GM12878 (cell line): Measurements from ENCODE around the gene SH3BP1. TPM values are rescaled to one million over a fixed set of nuclear protein-coding genes. Genes with fewer than 3 reads are reported as not detected.

Experiments
- ATAC-seq: fragments of 200-7000 bp; cut with Tn5 transposase; 3 replicates; pipeline ENCODE4 v1.9.1; 2020; ENCODE audit warnings: mild to moderate bottlenecking, moderate library complexity
- BruUV-seq: library from RNA; stranded (reverse); fragments of 400-500 nt; replicated peaks from 2 replicates; lab custom pipeline; 2021; lab: Mats Ljungman, UMichigan
- CTCF ChIA-PET: fragments of 300-600 bp; sonication (Branson Sonifier 250); formaldehyde crosslinking; extraction: SDS; loops from one replicate; lab custom pipeline; 2021; ENCODE audit warnings: inconsistent platforms; lab: Yijun Ruan, JAX
- POLR2A ChIA-PET: fragments of 350-600 bp; formaldehyde crosslinking; extraction: SDS; loops from one replicate; lab custom pipeline; 2021; ENCODE audit warnings: inconsistent platforms; lab: Charles Lee
- RAD21 ChIA-PET: fragments of 300-600 bp; sonication (Branson Sonifier 250); formaldehyde crosslinking; loops from one replicate; lab custom pipeline; 2023; ENCODE audit warnings: antibody characterized with exemption; ENCODE audit not compliant: unreplicated experiment; lab: Charles Lee
- SMC1A ChIA-PET: fragments of 300-600 bp; sonication (Branson Sonifier 250); formaldehyde crosslinking; loops from one replicate; lab custom pipeline; 2023; ENCODE audit not compliant: unreplicated experiment, uncharacterized antibody; lab: Charles Lee
- DNase-seq: peaks from one replicate; pipeline ENCODE4 v3.0.0-alpha.2; 2011; ENCODE audit warnings: low read depth, low spot score
- FAIRE-seq: peaks from 3 replicates; lab custom pipeline; 2011; peaks lifted over from hg19 to GRCh38; lab: Jason Lieb, UNC
- H2AFZ ChIP-seq: 2 replicates; pipeline ENCODE4 v1.6.0; 2011; ENCODE audit warnings: low read depth, low read length, control low read depth; ENCODE audit not compliant: control insufficient read depth
- H3K27ac ChIP-seq: 2 replicates; pipeline ENCODE4 v1.5.1; 2011; ENCODE audit warnings: control low read depth; ENCODE audit not compliant: control insufficient read depth, insufficient read depth
- H3K27me3 ChIP-seq, 2 experiments: replicated peaks in 1 of 2; 2 replicates each; pipeline versions ENCODE4 v1.6.0 to v1.6.1; 2011; ENCODE audit warnings: low read length in 1 of 2; ENCODE audit not compliant: control insufficient read depth in 2 of 2, insufficient read depth in 2 of 2
- H3K36me3 ChIP-seq, 2 experiments: 2 replicates each; pipeline ENCODE4 v1.5.1; 2011; ENCODE audit warnings: low read length in 1 of 2; ENCODE audit not compliant: control insufficient read depth in 2 of 2, insufficient read depth in 2 of 2
- H3K4me1 ChIP-seq: 2 replicates; pipeline ENCODE4 v1.6.1; 2011; ENCODE audit warnings: mild to moderate bottlenecking, low read length, moderate library complexity, mixed read lengths; ENCODE audit not compliant: control insufficient read depth, insufficient read depth
- H3K4me2 ChIP-seq: 2 replicates; pipeline ENCODE4 v1.6.0; 2011; ENCODE audit warnings: control low read depth; ENCODE audit not compliant: control insufficient read depth, insufficient read depth
- H3K4me3 ChIP-seq: fragments of 200-600 bp; sonication (generic); 2 replicates; pipeline ENCODE4 v1.5.1; 2016
- H3K79me2 ChIP-seq: 2 replicates; pipeline ENCODE4 v1.6.0; 2011; ENCODE audit warnings: low read length; ENCODE audit not compliant: control insufficient read depth, insufficient read depth
- H3K9ac ChIP-seq: 2 replicates; pipeline ENCODE4 v1.8.0; 2011; ENCODE audit warnings: low read length, control low read depth, mixed read lengths; ENCODE audit not compliant: control insufficient read depth, insufficient read depth
- H3K9me3 ChIP-seq: replicated peaks from 3 replicates; pipeline ENCODE4 v1.5.1; 2011; ENCODE audit warnings: mild to moderate bottlenecking, low read length; ENCODE audit not compliant: control insufficient read depth, insufficient read depth
- H4K20me1 ChIP-seq: 2 replicates; pipeline ENCODE4 v1.6.0; 2011; ENCODE audit not compliant: control insufficient read depth, insufficient read depth
- ASH2L ChIP-seq: fragments of 300-600, 200-600 bp; sonication (generic); IDR thresholded peaks from 2 replicates; pipeline ENCODE4 v1.6.1; 2017; ENCODE audit warnings: low read depth, mild to moderate bottlenecking, borderline replicate concordance
- BACH1 ChIP-seq: fragments of 450-650 bp; IDR thresholded peaks from 2 replicates; pipeline ENCODE4 v1.6.1; 2017; ENCODE audit warnings: mild to moderate bottlenecking, borderline replicate concordance
- BCL11A ChIP-seq: IDR thresholded peaks from 2 replicates; pipeline ENCODE4 v1.6.1; 2011; ENCODE audit warnings: low read depth, low read length
- CBFB ChIP-seq: IDR thresholded peaks from 2 replicates; pipeline ENCODE4 v1.6.1; 2016; ENCODE audit warnings: antibody characterized with exemption, low read depth
- CBX3 ChIP-seq: fragments of 200-600 bp; sonication (generic); IDR thresholded peaks from 2 replicates; pipeline ENCODE4 v1.6.1; 2016; ENCODE audit warnings: low read depth, borderline replicate concordance
- CHD4 ChIP-seq: fragments of 200-600 bp; sonication (generic); IDR thresholded peaks from 2 replicates; pipeline ENCODE4 v1.6.1; 2016; ENCODE audit warnings: mild to moderate bottlenecking
- ESRRA ChIP-seq: IDR thresholded peaks from 2 replicates; pipeline ENCODE4 v1.6.1; 2012; ENCODE audit warnings: mild to moderate bottlenecking, low read length, improper control_type of control experiment
- HDGF ChIP-seq: fragments of 450-650 bp; IDR thresholded peaks from 2 replicates; pipeline ENCODE4 v1.6.1; 2016; ENCODE audit warnings: antibody characterized with exemption
- JUND ChIP-seq: IDR thresholded peaks from 2 replicates; pipeline ENCODE4 v1.6.1; 2012; ENCODE audit warnings: low read depth, mild to moderate bottlenecking, low read length, improper control_type of control experiment, moderate library complexity
- MYB ChIP-seq: fragments of 150-350 bp; IDR thresholded peaks from 2 replicates; pipeline ENCODE4 v1.6.1; 2014; ENCODE audit warnings: mild to moderate bottlenecking, low read depth, low read length, borderline replicate concordance
- NR2C2 ChIP-seq: IDR thresholded peaks from 2 replicates; pipeline ENCODE4 v1.6.1; 2011; ENCODE audit warnings: borderline replicate concordance, low read depth; ENCODE audit not compliant: control insufficient read depth, insufficient read length
- PAX8 ChIP-seq: fragments of 450-650 bp; IDR thresholded peaks from 2 replicates; pipeline ENCODE4 v1.6.1; 2017; ENCODE audit warnings: mild to moderate bottlenecking, moderate library complexity
- PBX3 ChIP-seq: IDR thresholded peaks from 2 replicates; pipeline ENCODE4 v1.6.1; 2011; ENCODE audit warnings: mild to moderate bottlenecking, low read depth, low read length, moderate library complexity; ENCODE audit not compliant: insufficient replicate concordance
- POLR2A ChIP-seq: IDR thresholded peaks from 2 replicates; pipeline ENCODE4 v1.6.1; 2011; ENCODE audit warnings: low read depth, mild to moderate bottlenecking, low read length
- SMC3 ChIP-seq: IDR thresholded peaks from 2 replicates; pipeline ENCODE4 v1.6.1; 2011; ENCODE audit warnings: low read length, improper control_type of control experiment, borderline replicate concordance
- SREBF2 ChIP-seq: IDR thresholded peaks from 2 replicates; pipeline ENCODE4 v1.6.1; 2012; ENCODE audit warnings: mild to moderate bottlenecking, low read length
- TAF1 ChIP-seq: IDR thresholded peaks from 2 replicates; pipeline ENCODE4 v1.6.1; 2011; ENCODE audit warnings: mild to moderate bottlenecking, low read depth, low read length, borderline replicate concordance
- YBX1 ChIP-seq: fragments of 450-650 bp; IDR thresholded peaks from 2 replicates; pipeline ENCODE4 v1.6.1; 2016; ENCODE audit warnings: antibody characterized with exemption
- WGBS: methylation state at CpG from one replicate; pipeline ENCODE4 v1.1.6; 2016; ENCODE audit warnings: low lambda C conversion rate; ENCODE audit not compliant: insufficient replicate concordance, insufficient coverage; ENCODE audit errors: missing lambda C conversion rate; 5-methylcytosine and 5-hydroxymethylcytosine counted together
- in situ Hi-C: fragments of 300-500 bp; cut with MboI; formaldehyde crosslinking; loops from 9 replicates; pipeline ENCODE4 v1.14.3; 2018; ENCODE audit warnings: mixed read lengths
- intact Hi-C: fragments of 100-400 bp; cut with micrococcal nuclease; formaldehyde crosslinking; loops from one replicate; pipeline ENCODE4 v1.14.2; 2022; ENCODE audit not compliant: unreplicated experiment
- polyA plus RNA-seq, 11 experiments: library from polyadenylated mRNA; depleted of rRNA in 4 of 11; unstranded in 6 of 11; stranded (reverse) in 5 of 11; fragments of >200 nt; fragmentation: Nextera tagmentation in 4 of 11; fragmentation: Illumina TruSeq in 1 of 11; extraction: Ambion mirVana in 4 of 11; extraction: Trizol in 1 of 11; gene quantifications; 1 replicate in 1 of 11; 2 replicates in 10 of 11; pipeline versions ENCODE4 v1.2.1 to v1.2.3, GENCODE V29; 2011 to 2016; ENCODE audit warnings: inconsistent platforms in 2 of 11, missing spikeins in 2 of 11, low read depth in 1 of 11
- total RNA-seq, 4 experiments: library from RNA; depleted of rRNA in 3 of 4; stranded (reverse); fragments of >200 nt in 3 of 4; fragmentation: Illumina TruSeq in 1 of 4; extraction: Trizol in 1 of 4; gene quantifications; 2 replicates each; pipeline versions ENCODE4 v1.2.1 to v1.2.3, GENCODE V29; 2013 to 2021
- TF ChIP-seq, protein P1 (sequence below): fragments of 450-650 bp; IDR thresholded peaks from 2 replicates; pipeline ENCODE4 v1.6.1; 2018; ENCODE audit warnings: borderline replicate concordance, mild to moderate bottlenecking; ENCODE audit not compliant: partially characterized antibody

Gene SH3BP1
- total and polyA plus RNA-seq, 10 of the 15 experiments (the other 5 are each of a cell fraction or from before 2014, with no cell fraction given) = 0.29 to 70.5 (median 22.5) TPM

DNA sequence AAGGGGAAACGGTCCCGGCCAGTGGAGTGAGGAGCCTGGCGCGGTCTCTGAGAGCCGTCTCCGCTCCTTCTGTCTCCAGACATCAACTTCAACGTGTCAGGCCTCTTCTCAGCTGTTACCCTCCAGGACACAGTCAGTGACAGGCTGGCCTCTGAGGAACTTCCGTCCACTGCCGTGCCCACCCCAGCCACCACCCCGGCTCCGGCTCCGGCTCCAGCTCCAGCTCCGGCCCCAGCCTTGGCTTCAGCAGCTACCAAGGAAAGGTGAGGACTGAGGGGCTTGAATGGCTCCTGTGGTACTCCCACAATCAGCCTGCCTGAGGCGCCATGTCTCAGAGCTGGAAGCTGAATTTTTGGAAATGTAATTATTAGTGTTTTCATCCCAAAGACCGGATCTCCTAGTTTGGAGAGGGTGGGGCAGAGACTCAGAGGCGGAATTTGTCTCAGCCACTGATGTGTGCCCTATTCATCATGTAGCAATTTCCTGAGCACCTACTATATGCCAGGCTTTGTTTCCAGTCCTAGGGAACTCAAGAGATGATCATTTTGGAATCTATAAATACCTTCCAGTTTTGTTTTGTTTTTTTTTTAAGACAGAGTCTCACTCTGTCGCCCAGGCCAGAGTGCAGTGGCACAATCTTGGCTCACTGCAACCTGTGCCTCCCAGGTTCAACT, 11.1 kb downstream of the SH3BP1 start (continued):
- TF ChIP-seq CHD4 = no peak
- TF ChIP-seq, protein P1, sequence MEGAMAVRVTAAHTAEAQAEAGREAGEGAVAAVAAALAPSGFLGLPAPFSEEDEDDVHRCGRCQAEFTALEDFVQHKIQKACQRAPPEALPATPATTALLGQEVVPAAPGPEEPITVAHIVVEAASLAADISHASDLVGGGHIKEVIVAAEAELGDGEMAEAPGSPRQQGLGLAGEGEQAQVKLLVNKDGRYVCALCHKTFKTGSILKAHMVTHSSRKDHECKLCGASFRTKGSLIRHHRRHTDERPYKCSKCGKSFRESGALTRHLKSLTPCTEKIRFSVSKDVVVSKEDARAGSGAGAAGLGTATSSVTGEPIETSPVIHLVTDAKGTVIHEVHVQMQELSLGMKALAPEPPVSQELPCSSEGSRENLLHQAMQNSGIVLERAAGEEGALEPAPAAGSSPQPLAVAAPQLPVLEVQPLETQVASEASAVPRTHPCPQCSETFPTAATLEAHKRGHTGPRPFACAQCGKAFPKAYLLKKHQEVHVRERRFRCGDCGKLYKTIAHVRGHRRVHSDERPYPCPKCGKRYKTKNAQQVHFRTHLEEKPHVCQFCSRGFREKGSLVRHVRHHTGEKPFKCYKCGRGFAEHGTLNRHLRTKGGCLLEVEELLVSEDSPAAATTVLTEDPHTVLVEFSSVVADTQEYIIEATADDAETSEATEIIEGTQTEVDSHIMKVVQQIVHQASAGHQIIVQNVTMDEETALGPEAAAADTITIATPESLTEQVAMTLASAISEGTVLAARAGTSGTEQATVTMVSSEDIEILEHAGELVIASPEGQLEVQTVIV = no peak
- no peak for TF ChIP-seq TAF1
- TF ChIP-seq ASH2L = no peak

- Histone ChIP-seq H3K27me3 (no peaks in the 10 kb centered on the region), H3K4me3 (no peak overlapping the region), H3K4me2 (no peak overlapping the region), H3K9ac (no peak overlapping the region), H3K36me3 (peaks cover 9 to 16% of the 10 kb centered on the region in 2 experiments; a peak in 3 of 4 replicates), H4K20me1 (no peaks in the 10 kb centered on the region), H3K4me1 (no peaks in the 10 kb centered on the region; the same call in 1 of the 2 replicates), H3K9me3 (no peaks in the 10 kb centered on the region), H3K27ac (no peak overlapping the region), H2AFZ (no peak overlapping the region), H3K79me2 (peaks cover 12% of the 10 kb centered on the region)
- in situ Hi-C loops = no loop called here
- POLR2A ChIA-PET = interaction anchor here (0.7 kb wide), 1 partner anchor 27 kb away, joined by 3 read pairs; no protein-coding TSS in a partner anchor
- BruUV-seq = TSS peak; percentile 53
- intact Hi-C loops = no loop called here
- ATAC-seq (no peak), DNase-seq (no peak), FAIRE-seq (no peak)
- 84% methylated on average over 12 of the region's 14 CpGs for WGBS
- SMC1A ChIA-PET = no interaction called here
- RAD21 ChIA-PET = no interaction called here
- CTCF ChIA-PET = interaction anchor here (2.3 to 10.3 kb wide), 2 partner anchors 12 to 14 kb away, joined by 8 to 261 read pairs; partner anchors contain the start of gene SH3BP1
- TF ChIP-seq TAF1 (no peak), YBX1 (no peak), PAX8 (no peak), BCL11A (no peak), HDGF (no peak), PBX3 (no peak), MYB (no peak), ESRRA (no peak), POLR2A (no peak), SMC3 (no peak), BACH1 (no peak), JUND (no peak), CBFB (no peak), SREBF2 (no peak), CBX3 (no peak), NR2C2 (no peak)
Measured at GRCh38 chr22:37654563-37655251, 15.2 kb downstream of the SH3BP1 start.
